ENCODE data around the gene GIMAP8. TPM values are rescaled to one million over a fixed set of nuclear protein-coding genes. Genes with fewer than 3 reads are reported as not detected.

The GIMAP8 gene
- total and polyA plus RNA-seq, 2 of the 8 experiments (the other 6 are each of a cell fraction or from before 2014, with no cell fraction given) = not detected

GRCh38 chr7:150465414-150465813, 15.0 kb downstream of the GIMAP8 start:
- H2BK120ac ChIP-seq (replicated peaks; ENCODE audit: low read depth, low read length) = no peak overlapping the region
- no peak overlapping the region for H2BK12ac ChIP-seq (ENCODE audit: low read depth, low read length)
- FAIRE-seq = no peak
- peaks cover 0 to 2% (median 0%) of the 10 kb centered on the region in 4 experiments; a peak in 1 of 7 replicates for H3K27me3 ChIP-seq (replicated peaks in 1 of 4; ENCODE audit: control insufficient read depth in 3 of 4, extremely low read depth in 1 of 4, insufficient read depth in 3 of 4, low read length in 3 of 4)
- no peak overlapping the region for H3K27ac ChIP-seq (ENCODE audit: low read depth, low read length)
- no peak overlapping the region for H2BK15ac ChIP-seq (ENCODE audit: low read length)
- no peak overlapping the region for H3K4ac ChIP-seq (replicated peaks; ENCODE audit: insufficient read length, low read depth, low read length)
- no peak overlapping the region for H2BK20ac ChIP-seq (ENCODE audit: low read length)
- no peaks in the 10 kb centered on the region for H3K23me2 ChIP-seq (ENCODE audit: low read depth, low read length)
- no peaks in the 10 kb centered on the region for H3K9me3 ChIP-seq (ENCODE audit: insufficient read depth in 2 of 2, low read depth in 1 of 2, low read length in 1 of 2)
- POLR2A ChIA-PET (ENCODE audit: partially characterized antibody) = no interaction called here
- TF ChIP-seq USF2 (IDR thresholded peaks at IDR 0.05; ENCODE audit: low read length) = no peak
- no peaks in the 10 kb centered on the region for H4K20me1 ChIP-seq (replicated peaks in 1 of 2; ENCODE audit: control insufficient read depth in 1 of 2, insufficient read depth in 2 of 2, low read length in 2 of 2)
- no peaks in the 10 kb centered on the region for H3K79me1 ChIP-seq (ENCODE audit: low read depth, low read length)
- H3K4me2 ChIP-seq (ENCODE audit: insufficient read depth in 1 of 2, low read depth in 2 of 2, low read length in 2 of 2) = no peak overlapping the region
- H3K4me3 ChIP-seq (ENCODE audit: extremely low read depth in 1 of 4, insufficient read depth in 2 of 4, low read depth in 3 of 4, low read length in 4 of 4) = no peak overlapping the region
- no peak for DNase-seq (ENCODE audit: low read depth in 1 of 2, low spot score in 2 of 2)
- H2BK5ac ChIP-seq (ENCODE audit: low read depth, low read length) = no peak overlapping the region
- H3K23ac ChIP-seq (ENCODE audit: insufficient read length) = no peak overlapping the region
- no peaks in the 10 kb centered on the region for H3K79me2 ChIP-seq (ENCODE audit: control insufficient read depth in 1 of 2, insufficient read depth in 2 of 2, low read length in 2 of 2)
- H3K36me3 ChIP-seq (ENCODE audit: control insufficient read depth in 2 of 4, insufficient read depth in 4 of 4, low read length in 3 of 4) = no peaks in the 10 kb centered on the region
- H4K5ac ChIP-seq (ENCODE audit: insufficient read length, low read depth, low read length) = no peak overlapping the region
- H3K14ac ChIP-seq (ENCODE audit: insufficient read length) = no peak overlapping the region
- H3K56ac ChIP-seq (replicated peaks; ENCODE audit: insufficient read length, low read depth, low read length) = no peak overlapping the region
- H2AFZ ChIP-seq (ENCODE audit: low read length) = no peak overlapping the region
- H4K91ac ChIP-seq (replicated peaks; ENCODE audit: insufficient read length, low read length) = no peak overlapping the region
- no peak overlapping the region for H4K8ac ChIP-seq (ENCODE audit: extremely low read depth, insufficient read depth, low read length)
- H3K18ac ChIP-seq (ENCODE audit: extremely low read depth, low read length) = no peak overlapping the region
- no peaks in the 10 kb centered on the region for H3K4me1 ChIP-seq (replicated peaks in 1 of 4; ENCODE audit: control insufficient read depth in 3 of 4, insufficient read depth in 4 of 4, low read length in 3 of 4)
- no peak overlapping the region for H2AK5ac ChIP-seq (ENCODE audit: low read depth, low read length)
- H3K9ac ChIP-seq (replicated peaks in 1 of 4; ENCODE audit: extremely low read depth in 1 of 4, low read depth in 3 of 4, low read length in 3 of 4) = no peak overlapping the region
- CTCF ChIA-PET (ENCODE audit: partially characterized antibody) = interaction anchor here (0.6 to 2.3 kb wide), 4 partner anchors 17 to 190 kb away, joined by 3 to 12 read pairs (median 4); no protein-coding TSS in a partner anchor
- WGBS, 2 experiments (ENCODE audit: extremely low coverage in 1 of 2, insufficient coverage in 1 of 2, insufficient read length in 1 of 2, insufficient replicate concordance in 2 of 2, low coverage in 1 of 2, low lambda C conversion rate in 2 of 2, missing lambda C conversion rate in 1 of 2) = 97% methylated on average over 2 of the region's 2 CpGs; no CpG with 5 or more reads in 1 of the 2 experiments

All from H1 (cell line).